Liver (tissue), 9 donors: ENCODE measurements around the gene WTIP. TPM values are rescaled to one million over a fixed set of nuclear protein-coding genes. Genes with fewer than 3 reads are reported as not detected.

Source experiments
- DNase-seq: peaks from one replicate; pipeline ENCODE4 v3.0.0-alpha.2; 2017; ENCODE audit warnings: low spot score
- H3K27ac ChIP-seq, 2 donors: one replicate each; pipeline ENCODE4 v1.7.0; 2013; ENCODE audit warnings: inconsistent platforms in 2 of 2, low read length in 2 of 2, control low read depth in 1 of 2, low read depth in 1 of 2, mild to moderate bottlenecking in 1 of 2
- H3K27me3 ChIP-seq, 4 donors: one replicate each; pipeline versions ENCODE4 v1.6.1 to v1.7.0; 2013; ENCODE audit warnings: low read length in 3 of 4, inconsistent platforms in 1 of 4, mild to moderate bottlenecking in 1 of 4, moderate library complexity in 1 of 4; ENCODE audit not compliant: control insufficient read depth in 4 of 4, insufficient read depth in 4 of 4
- H3K36me3 ChIP-seq, 4 donors: one replicate each; pipeline versions ENCODE4 v1.6.1 to v1.7.0; 2013; ENCODE audit warnings: low read length in 3 of 4, mild to moderate bottlenecking in 3 of 4, low read depth in 1 of 4, moderate library complexity in 1 of 4; ENCODE audit not compliant: control insufficient read depth in 4 of 4, insufficient read depth in 3 of 4
- H3K4me1 ChIP-seq, 4 donors: one replicate each; pipeline versions ENCODE4 v1.6.1 to v1.7.0; 2013; ENCODE audit warnings: low read length in 3 of 4, mild to moderate bottlenecking in 3 of 4, moderate library complexity in 1 of 4; ENCODE audit not compliant: control insufficient read depth in 4 of 4, insufficient read depth in 4 of 4
- H3K4me3 ChIP-seq, 3 donors: one replicate each; pipeline versions ENCODE4 v1.6.1 to v1.7.0; 2013; ENCODE audit warnings: low read length in 3 of 3, control low read depth in 1 of 3, low read depth in 1 of 3, mild to moderate bottlenecking in 1 of 3
- H3K9ac ChIP-seq, 2 donors: one replicate each; pipeline ENCODE4 v1.7.0; 2013; ENCODE audit warnings: low read length in 2 of 2, mild to moderate bottlenecking in 2 of 2, moderate library complexity in 2 of 2, control low read depth in 1 of 2, low read depth in 1 of 2
- H3K9me3 ChIP-seq, 4 donors: one replicate each; pipeline versions ENCODE4 v1.6.1 to v1.7.0; 2013; ENCODE audit warnings: low read length in 3 of 4; ENCODE audit not compliant: control insufficient read depth in 4 of 4
- EGR1 ChIP-seq, 2 donors: IDR thresholded peaks; 2 replicates each; pipeline ENCODE4 v1.6.1; 2016 to 2018; ENCODE audit warnings: antibody characterized with exemption in 2 of 2, low read depth in 2 of 2
- FOXA2 ChIP-seq: IDR thresholded peaks from 2 replicates; pipeline ENCODE4 v1.6.1; 2016; ENCODE audit warnings: antibody characterized with exemption
- GABPA ChIP-seq, 2 donors: IDR thresholded peaks in 1 of 2; conservative IDR thresholded peaks in 1 of 2; 2 replicates each; pipeline ENCODE4 v1.6.1; 2016; ENCODE audit warnings: antibody characterized with exemption in 2 of 2, mild to moderate bottlenecking in 1 of 2, moderate library complexity in 1 of 2
- HNF4A ChIP-seq, 2 donors: conservative IDR thresholded peaks; 2 replicates each; pipeline ENCODE4 v1.6.1; 2016; ENCODE audit warnings: antibody characterized with exemption in 2 of 2, mild to moderate bottlenecking in 2 of 2
- JUND ChIP-seq, 2 donors: IDR thresholded peaks; 2 replicates each; pipeline ENCODE4 v1.6.1; 2016; ENCODE audit warnings: antibody characterized with exemption in 2 of 2
- NR2F2 ChIP-seq: IDR thresholded peaks from 2 replicates; pipeline ENCODE4 v1.6.1; 2016; ENCODE audit warnings: antibody characterized with exemption
- RAD21 ChIP-seq, 2 donors: IDR thresholded peaks; 2 replicates each; pipeline ENCODE4 v1.6.1; 2016; ENCODE audit warnings: antibody characterized with exemption in 2 of 2, mild to moderate bottlenecking in 2 of 2
- RXRA ChIP-seq, 2 donors: IDR thresholded peaks; 2 replicates each; pipeline ENCODE4 v1.6.1; 2017 to 2018; ENCODE audit warnings: antibody characterized with exemption in 2 of 2, mild to moderate bottlenecking in 1 of 2
- SP1 ChIP-seq: IDR thresholded peaks from 2 replicates; pipeline ENCODE4 v1.6.1; 2018; ENCODE audit warnings: antibody characterized with exemption, mild to moderate bottlenecking
- TAF1 ChIP-seq: conservative IDR thresholded peaks from 2 replicates; pipeline ENCODE4 v1.6.1; 2016; ENCODE audit warnings: antibody characterized with exemption, mild to moderate bottlenecking
- YY1 ChIP-seq: IDR thresholded peaks from 2 replicates; pipeline ENCODE4 v1.6.1; 2016; ENCODE audit warnings: antibody characterized with exemption, mild to moderate bottlenecking
- WGBS: extraction: QIAGEN DNeasy Blood & Tissue Kit; methylation state at CpG from one replicate; pipeline ENCODE4 v1.1.7; 2013; 5-methylcytosine and 5-hydroxymethylcytosine counted together
- polyA plus RNA-seq, 2 donors: library from polyadenylated mRNA; stranded (reverse) in 1 of 2; unstranded in 1 of 2; fragments of 200-250 nt in 1 of 2; fragments of >200 nt in 1 of 2; fragmentation: Nextera tagmentation in 1 of 2; extraction: Ambion mirVana in 1 of 2; gene quantifications; one replicate each; pipeline versions ENCODE4 v1.2.1 to v1.2.3, GENCODE V29; 2013 to 2015
- total RNA-seq, 2 donors: library from RNA; depleted of rRNA; stranded (reverse); fragments of >200 nt; gene quantifications; one replicate each; pipeline ENCODE4 v1.2.3, GENCODE V29; 2014
- TF ChIP-seq, protein P1 (sequence below): fragments of 150-350 bp; IDR thresholded peaks from 2 replicates; pipeline ENCODE4 v1.5.1; 2017; ENCODE audit warnings: improper control_type of control experiment, low read depth, low read length; ENCODE audit not compliant: missing input control
- TF ChIP-seq, protein P2 (sequence below): IDR thresholded peaks from 2 replicates; pipeline ENCODE4 v1.6.1; 2016; ENCODE audit warnings: antibody characterized with exemption, mild to moderate bottlenecking
- TF ChIP-seq, protein P3 (sequence below): IDR thresholded peaks from 2 replicates; pipeline ENCODE4 v1.6.1; 2016; ENCODE audit warnings: antibody characterized with exemption
- donor health status: healthy.
- donor health status: healthy.
- donor health status: healthy.
- donor health status: healthy.
- donor health status: healthy.

The WTIP gene
- total and polyA plus RNA-seq, 4 donors: 0.08 to 2.7 (median 1.6) TPM

DNA sequence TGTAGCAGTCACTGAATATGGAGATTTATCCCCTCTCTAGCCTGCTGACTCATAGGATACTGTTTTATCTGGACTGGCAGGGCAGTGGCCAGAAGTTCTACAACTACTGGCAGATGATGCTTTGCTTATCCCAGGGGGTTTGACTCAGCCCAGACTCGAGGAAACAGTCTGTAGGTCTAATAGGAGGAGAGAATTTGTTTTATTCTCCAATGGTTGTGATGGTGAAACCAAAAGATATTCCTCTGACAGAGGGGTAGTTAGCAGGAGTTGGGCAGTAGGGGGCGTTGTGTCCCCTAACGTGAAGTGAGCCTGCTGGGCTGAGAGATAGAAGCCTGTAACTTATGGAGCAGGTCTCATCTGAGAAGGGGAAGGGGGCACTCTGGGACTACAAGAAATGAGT lies 74.9 kb downstream of the WTIP start:
- WGBS: 2% methylated on average over 3 of the region's 3 CpGs

DNA sequence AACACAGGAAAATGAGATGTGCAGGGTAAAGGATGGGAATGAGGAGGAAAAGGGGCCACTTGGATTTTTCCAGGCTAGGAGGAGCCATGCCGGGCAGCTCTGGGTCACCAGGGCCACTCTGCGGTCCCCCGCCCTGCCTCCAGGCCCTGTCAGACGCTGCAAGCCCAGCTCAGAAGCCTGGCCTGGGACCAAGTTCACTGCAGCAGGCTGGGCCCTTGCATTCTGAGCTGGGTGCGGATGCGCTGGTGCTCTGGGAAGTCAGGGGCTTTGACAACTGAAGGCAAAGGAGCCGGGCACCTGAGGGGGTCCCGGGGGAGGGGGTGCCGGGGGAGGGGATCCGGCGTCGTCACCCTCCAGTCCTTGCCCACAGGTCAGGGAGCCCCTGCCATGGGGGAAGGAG lies 77.5 kb downstream of the WTIP start:
- Histone ChIP-seq H3K9ac (no peak overlapping the region), H3K9me3 (peaks cover 0 to 5% (median 0%) of the 10 kb centered on the region in 4 donors), H3K4me1 (no peaks in the 10 kb centered on the region), H3K27me3 (no peaks in the 10 kb centered on the region), H3K36me3 (no peaks in the 10 kb centered on the region), H3K27ac (no peak overlapping the region), H3K4me3 (no peak overlapping the region)
- 78% methylated on average over 12 of the region's 12 CpGs for WGBS
- no peak for DNase-seq
- TF ChIP-seq, protein P1, sequence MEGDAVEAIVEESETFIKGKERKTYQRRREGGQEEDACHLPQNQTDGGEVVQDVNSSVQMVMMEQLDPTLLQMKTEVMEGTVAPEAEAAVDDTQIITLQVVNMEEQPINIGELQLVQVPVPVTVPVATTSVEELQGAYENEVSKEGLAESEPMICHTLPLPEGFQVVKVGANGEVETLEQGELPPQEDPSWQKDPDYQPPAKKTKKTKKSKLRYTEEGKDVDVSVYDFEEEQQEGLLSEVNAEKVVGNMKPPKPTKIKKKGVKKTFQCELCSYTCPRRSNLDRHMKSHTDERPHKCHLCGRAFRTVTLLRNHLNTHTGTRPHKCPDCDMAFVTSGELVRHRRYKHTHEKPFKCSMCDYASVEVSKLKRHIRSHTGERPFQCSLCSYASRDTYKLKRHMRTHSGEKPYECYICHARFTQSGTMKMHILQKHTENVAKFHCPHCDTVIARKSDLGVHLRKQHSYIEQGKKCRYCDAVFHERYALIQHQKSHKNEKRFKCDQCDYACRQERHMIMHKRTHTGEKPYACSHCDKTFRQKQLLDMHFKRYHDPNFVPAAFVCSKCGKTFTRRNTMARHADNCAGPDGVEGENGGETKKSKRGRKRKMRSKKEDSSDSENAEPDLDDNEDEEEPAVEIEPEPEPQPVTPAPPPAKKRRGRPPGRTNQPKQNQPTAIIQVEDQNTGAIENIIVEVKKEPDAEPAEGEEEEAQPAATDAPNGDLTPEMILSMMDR: no peak
- TF ChIP-seq SP1 (no peak), EGR1 (IDR thresholded peaks at IDR 0.05; ENCODE audit: low read depth in 2 of 2) (no peak), NR2F2 (no peak), FOXA2 (no peak)
- TF ChIP-seq, protein P2, sequence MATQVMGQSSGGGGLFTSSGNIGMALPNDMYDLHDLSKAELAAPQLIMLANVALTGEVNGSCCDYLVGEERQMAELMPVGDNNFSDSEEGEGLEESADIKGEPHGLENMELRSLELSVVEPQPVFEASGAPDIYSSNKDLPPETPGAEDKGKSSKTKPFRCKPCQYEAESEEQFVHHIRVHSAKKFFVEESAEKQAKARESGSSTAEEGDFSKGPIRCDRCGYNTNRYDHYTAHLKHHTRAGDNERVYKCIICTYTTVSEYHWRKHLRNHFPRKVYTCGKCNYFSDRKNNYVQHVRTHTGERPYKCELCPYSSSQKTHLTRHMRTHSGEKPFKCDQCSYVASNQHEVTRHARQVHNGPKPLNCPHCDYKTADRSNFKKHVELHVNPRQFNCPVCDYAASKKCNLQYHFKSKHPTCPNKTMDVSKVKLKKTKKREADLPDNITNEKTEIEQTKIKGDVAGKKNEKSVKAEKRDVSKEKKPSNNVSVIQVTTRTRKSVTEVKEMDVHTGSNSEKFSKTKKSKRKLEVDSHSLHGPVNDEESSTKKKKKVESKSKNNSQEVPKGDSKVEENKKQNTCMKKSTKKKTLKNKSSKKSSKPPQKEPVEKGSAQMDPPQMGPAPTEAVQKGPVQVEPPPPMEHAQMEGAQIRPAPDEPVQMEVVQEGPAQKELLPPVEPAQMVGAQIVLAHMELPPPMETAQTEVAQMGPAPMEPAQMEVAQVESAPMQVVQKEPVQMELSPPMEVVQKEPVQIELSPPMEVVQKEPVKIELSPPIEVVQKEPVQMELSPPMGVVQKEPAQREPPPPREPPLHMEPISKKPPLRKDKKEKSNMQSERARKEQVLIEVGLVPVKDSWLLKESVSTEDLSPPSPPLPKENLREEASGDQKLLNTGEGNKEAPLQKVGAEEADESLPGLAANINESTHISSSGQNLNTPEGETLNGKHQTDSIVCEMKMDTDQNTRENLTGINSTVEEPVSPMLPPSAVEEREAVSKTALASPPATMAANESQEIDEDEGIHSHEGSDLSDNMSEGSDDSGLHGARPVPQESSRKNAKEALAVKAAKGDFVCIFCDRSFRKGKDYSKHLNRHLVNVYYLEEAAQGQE: no peak

More for the DNA sequence above, 74.9 kb downstream of the WTIP start:
- Histone ChIP-seq H3K27me3 (no peaks in the 10 kb centered on the region), H3K9ac (no peak overlapping the region), H3K4me1 (no peaks in the 10 kb centered on the region), H3K27ac (no peak overlapping the region), H3K9me3 (peaks cover 0 to 4% (median 0%) of the 10 kb centered on the region in 4 donors), H3K36me3 (no peaks in the 10 kb centered on the region), H3K4me3 (no peak overlapping the region)
- DNase-seq: no peak
- TF ChIP-seq YY1 (no peak), RAD21 (IDR thresholded peaks at IDR 0.05) (peak; percentile 19 to 27)
- TF ChIP-seq, protein P1: peak; percentile 15

DNA sequence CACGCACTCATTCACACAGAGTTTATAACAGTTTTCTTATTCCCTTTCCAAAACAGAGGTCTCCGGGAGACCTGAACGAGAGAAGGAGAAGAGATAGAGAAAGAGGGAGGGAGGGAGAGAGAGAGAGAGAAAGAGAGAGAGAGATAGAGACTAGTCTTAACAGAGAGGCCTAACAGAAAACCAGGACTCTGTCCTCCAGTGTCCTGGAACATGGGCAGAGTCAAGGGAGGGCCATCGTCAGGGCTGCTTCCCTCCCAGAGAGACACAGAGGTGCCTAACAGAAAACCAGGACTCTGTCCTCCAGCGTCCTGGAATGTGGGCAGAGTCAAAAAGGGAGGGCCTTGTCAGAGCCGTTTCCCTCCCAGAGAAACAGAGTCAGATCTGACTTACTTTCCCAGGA lies 78.7 kb downstream of the WTIP start:
- Histone ChIP-seq H3K36me3 (no peaks in the 10 kb centered on the region), H3K27ac (no peak overlapping the region), H3K9me3 (peaks cover 0 to 5% (median 0%) of the 10 kb centered on the region in 4 donors), H3K4me3 (no peak overlapping the region), H3K9ac (no peak overlapping the region), H3K4me1 (no peaks in the 10 kb centered on the region), H3K27me3 (no peaks in the 10 kb centered on the region)
- DNase-seq: no peak
- TF ChIP-seq JUND (IDR thresholded peaks at IDR 0.05) (no peak), RAD21 (IDR thresholded peaks at IDR 0.05) (no peak), GABPA (IDR thresholded peaks at IDR 0.05 in 1 of 2, conservative IDR thresholded peaks at IDR 0.05 in 1 of 2) (no peak), HNF4A (conservative IDR thresholded peaks at IDR 0.05) (no peak), RXRA (IDR thresholded peaks at IDR 0.05) (no peak), YY1 (no peak), TAF1 (no peak)
- TF ChIP-seq, protein P3, sequence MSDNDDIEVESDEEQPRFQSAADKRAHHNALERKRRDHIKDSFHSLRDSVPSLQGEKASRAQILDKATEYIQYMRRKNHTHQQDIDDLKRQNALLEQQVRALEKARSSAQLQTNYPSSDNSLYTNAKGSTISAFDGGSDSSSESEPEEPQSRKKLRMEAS: no peak
- 52% methylated on average over 6 of the region's 6 CpGs for WGBS
